GM18870 (cell line): Measurements from ENCODE around the gene TCP11L2.
"Not testable (repeated sequence)": the region's sequence is repeated elsewhere in the genome, so short reads cannot be mapped to it uniquely, and the experiment has no call there.

Experiments
- ATAC-seq: cut with Tn5 transposase; IDR thresholded peaks from one replicate; pipeline ENCODE4 v1.9.1; 2021; ENCODE audit warnings: moderate library complexity; ENCODE audit not compliant: unreplicated experiment

TCP11L2 gene

GRCh38 chr12:106341086-106341877 is 38.7 kb downstream of the TCP11L2 start:
- ATAC-seq = no peak

DNA sequence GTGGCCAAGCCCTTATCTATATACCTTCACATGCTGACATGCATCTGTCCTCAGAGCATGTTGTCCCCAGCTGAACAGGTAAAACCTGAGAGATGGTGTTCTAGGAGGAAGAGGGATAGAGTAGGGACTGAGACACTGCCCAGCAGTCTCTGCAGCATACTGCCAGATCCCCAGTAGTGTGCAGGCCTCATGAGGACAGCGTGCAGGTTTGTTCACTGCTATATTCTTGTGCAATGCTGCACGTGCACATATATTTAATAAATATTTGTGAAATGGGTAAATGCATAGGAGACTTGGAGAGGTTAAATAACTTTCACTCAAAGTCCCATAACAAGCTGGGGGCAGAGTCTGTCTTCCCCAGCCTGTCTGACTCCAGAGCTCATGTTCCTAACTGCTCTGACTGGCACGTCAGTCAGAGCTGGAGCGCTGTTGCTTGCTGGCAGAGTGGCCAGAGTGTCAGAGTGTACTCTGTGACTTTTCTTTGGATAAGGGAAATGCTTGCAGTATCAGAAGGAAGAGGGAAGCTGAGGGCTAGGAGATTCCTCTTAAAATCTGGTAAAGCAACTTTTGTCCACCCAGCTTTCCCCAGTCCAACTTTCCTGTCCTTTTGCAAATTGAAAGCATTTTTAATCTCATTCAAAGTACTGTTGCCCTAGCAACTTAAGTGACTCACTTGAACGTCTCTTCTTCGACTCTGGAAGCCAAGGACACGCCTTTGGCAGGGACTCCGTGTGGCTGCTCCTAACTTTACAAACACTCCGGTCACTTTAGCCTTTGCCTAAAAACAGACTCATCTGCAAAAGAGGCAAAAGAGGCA is 40.1 kb downstream of the TCP11L2 start:
- ATAC-seq = no peak

GRCh38 chr12:106343214-106343528 is 40.6 kb downstream of the TCP11L2 start:
- no peak for ATAC-seq

DNA sequence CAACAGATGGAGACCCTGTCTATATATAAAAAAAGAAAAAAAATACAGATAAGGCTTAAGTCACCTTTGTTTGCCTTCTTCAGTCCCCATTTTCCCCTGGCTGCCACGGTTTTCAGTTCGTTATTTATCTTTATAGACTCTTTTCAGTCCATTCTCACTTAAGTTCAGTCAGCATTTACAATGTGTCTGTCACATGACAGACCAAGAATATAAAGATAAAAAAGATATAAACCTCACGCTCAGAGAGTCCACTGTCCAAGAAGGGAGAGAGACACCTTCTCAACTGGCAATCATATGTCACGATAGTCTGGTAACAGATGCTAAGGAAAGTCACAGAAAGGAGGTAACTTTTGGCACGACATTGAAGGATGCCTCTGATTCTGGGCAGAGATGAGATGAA is 41.6 kb downstream of the TCP11L2 start:
- ATAC-seq = no peak

DNA sequence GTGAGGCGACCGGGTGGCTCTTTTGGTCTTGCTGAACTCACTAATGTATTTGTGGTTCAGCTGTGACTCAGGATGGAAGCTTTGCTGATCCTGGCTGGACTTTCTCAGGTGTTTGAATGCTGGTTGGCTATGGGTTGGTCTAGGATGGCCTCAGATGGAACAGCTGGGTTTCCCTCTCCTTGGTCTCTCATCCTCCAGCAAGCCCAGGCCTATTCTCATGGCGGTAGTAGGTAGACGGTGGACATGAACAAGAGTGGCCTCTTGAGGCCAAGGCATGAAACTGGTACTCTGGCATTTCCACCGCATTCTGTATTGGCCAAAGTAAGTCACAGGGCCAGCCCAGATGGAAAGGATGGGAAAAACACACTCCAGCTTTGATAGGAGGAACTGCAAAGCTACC is 43.2 kb downstream of the TCP11L2 start:
- no peak for ATAC-seq

- ATAC-seq = no peak
Measured at GRCh38 chr12:106348411-106348810, 45.9 kb downstream of the TCP11L2 start.

- ATAC-seq = no peak
Measured at GRCh38 chr12:106353175-106353574, 50.6 kb downstream of the TCP11L2 start.

GRCh38 chr12:106357549-106358395 is 55.2 kb downstream of the TCP11L2 start, which contains the start of gene POLR3B:
Gene POLR3B, plus strand, starts transcription at chr12:106357748. Its CDS starts 132 bp downstream, at chr12:106357880.
- ATAC-seq = peak; percentile 83

GRCh38 chr12:106358396-106359241 is 56.1 kb downstream of the TCP11L2 start:
- peak; percentile 7 for ATAC-seq

DNA sequence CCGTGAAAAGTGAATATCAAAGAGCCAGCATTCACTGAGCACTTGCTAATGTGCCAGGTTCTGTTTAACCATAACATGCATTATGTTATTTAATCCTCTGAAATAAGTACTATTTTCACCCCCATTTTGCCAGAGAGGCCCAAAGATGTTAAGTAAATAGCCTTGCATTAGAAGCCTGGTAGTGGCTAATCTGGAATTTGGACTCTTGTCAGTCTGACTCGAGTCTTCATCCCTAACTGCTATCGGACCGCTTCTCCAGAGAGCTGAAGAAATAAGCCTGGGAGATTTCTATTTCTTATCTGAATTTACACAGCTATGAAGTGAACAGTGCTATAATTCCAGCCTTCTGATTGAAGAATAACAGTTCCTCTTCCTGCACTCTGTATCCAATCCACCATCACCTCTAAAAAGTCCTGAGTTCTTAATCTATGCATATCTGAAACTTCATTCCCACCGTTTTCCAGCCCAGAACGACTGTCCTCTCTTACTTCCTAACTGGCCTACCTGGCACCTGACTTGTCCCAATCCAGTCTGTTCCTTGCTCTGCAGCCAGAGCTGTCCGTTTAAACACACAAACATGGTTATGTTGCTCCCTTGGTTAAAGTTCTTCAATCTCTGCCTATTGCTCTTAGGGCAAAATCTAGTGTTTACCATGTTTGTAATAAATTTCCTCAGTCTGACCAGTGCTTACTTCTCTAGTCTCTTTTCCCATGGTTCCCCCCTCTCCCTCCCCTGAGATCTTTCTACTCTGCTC is 57.3 kb downstream of the TCP11L2 start:
- no peak for ATAC-seq

DNA sequence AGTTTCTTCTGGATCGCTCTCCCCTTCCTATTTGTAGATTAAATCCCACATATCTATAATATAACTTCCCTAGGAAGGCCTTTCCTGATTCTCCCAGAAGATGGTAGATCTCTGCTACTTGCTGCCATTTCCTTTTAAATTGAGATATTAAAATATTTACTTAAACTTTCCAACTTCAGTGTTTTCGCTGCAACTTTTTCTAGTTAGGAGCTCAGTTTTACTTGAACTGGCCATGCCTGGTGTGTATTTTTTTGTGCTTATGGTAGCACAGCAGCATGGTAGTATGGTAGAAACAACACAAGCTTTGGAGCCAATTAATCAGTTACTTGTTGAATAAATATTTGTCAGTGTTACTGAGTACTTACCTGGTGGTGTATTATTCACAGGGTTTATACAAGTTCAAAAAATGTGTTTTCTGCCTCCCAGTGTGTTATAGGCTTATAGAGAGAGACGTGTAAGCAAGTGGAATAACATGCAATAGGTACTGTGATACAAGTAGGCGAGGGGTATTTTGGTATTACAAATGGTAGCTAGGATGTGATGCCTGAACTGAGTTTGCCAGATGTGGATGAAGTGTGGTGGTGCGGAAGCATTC is 58.0 kb downstream of the TCP11L2 start:
- ATAC-seq = no peak

- no peak for ATAC-seq
Measured at GRCh38 chr12:106362971-106363370, 60.4 kb downstream of the TCP11L2 start.

- ATAC-seq = no peak
Measured at GRCh38 chr12:106364261-106364660, 61.7 kb downstream of the TCP11L2 start.

DNA sequence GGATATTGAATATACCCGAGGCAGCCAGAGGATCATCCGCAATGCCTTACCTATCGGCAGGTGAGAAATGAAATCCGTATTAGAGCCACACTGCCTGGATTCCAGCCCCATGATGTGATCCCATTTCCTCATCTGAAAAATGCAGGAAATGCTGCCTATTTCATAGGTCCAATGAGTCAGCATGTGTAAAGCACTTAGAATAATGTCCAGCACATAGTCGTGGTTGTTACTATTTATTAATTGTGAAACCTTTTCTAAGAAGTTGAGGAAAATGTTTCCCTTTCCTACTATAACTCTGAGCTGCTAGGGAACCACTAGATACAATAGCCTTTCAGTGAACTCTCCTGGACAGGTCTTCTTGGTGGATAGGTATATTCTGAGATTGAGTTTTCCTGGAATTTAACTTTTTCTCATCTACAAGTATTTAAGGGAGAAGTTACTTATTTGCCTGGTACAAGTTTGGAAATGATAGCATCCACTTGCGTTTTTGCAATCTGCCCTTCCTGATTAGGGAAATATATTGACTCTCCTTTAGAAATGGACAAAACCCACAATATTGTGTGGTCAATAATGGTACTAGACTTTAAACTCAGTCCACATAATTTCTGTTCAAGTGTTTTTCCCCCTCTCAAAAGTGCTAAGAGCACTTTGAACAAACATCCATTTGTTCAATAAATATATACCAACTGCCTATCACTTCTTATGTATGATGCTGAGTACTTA is 67.3 kb downstream of the TCP11L2 start:
- ATAC-seq = no peak

- no peak for ATAC-seq
Measured at GRCh38 chr12:106378788-106379187, 76.3 kb downstream of the TCP11L2 start.

GRCh38 chr12:106380954-106381353 is 78.4 kb downstream of the TCP11L2 start:
- no peak for ATAC-seq

DNA sequence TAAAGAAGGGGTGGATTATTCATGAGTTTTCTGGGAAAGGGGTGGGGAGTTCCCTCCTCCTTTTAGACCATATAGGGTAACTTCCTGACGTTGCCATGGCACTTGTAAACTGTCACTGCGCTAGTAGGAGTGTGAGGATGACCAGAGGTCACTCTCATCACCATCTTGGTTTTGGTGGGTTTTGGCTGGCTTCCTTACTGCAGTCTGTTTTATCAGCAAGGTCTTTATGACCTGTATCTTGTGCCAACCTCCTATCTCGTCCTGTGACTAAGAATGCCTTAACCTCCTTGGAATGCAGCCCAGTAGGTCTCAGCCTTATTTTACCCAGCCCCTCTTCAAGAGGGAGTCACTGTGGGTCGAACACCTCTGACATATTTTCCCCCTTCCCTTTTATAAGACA is 79.3 kb downstream of the TCP11L2 start:
- not testable (repeated sequence) for ATAC-seq

DNA sequence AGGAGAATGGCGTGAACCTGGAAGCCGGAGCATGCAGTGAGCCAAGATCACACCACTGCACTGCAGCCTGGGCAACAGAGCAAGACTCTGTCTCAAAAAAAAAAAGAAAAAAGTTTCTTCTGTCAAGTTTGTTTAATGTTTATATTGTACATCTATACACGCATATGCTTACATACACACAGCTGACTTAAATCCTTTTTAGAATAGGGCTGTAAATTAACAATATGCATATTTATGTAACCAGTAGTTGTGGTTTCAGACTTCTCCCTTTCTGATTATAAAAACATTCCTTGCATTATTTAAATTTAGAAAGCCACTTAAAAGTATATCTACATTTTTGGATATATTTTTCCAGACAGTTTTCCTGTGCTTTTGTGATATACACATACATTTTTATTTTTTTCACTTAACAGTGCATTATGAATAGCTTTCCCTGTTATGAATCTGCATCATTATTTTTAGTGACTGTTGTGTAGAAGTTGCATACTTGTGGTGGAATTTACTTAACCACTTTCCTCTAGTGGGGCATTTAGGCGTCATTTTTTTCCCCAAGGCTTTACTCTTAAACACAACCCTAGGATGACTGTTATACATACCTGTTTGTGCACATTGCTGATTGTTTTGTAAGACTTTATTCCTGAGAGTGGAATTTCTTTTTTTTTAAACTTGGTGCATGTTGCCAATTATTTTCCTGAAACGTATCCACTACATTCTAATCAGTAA is 84.4 kb downstream of the TCP11L2 start:
- ATAC-seq = no peak
